ENCODE data around the gene PPP1R18. TPM values are rescaled to one million over a fixed set of nuclear protein-coding genes. Genes with fewer than 3 reads are reported as not detected.

The PPP1R18 gene
- total RNA-seq, 4 donors from 2014 or later = 11.5 to 46.0 (median 14.9) TPM

- in situ Hi-C loops (cut with MboI; ENCODE audit: low pct_ligation_motif_present in 1 of 4, low pct_unique_long_range_greater_than_20kb in 1 of 4, low sequenced_read_pairs in 3 of 4) (loop anchor here in 3 of 4 donors (10.0 to 25.0 kb wide), 2 partner anchors 94 to 156 kb away; partner anchors contain the start of gene DDR1 (in 2 of the 3)), intact Hi-C loops (cut with DNase I; ENCODE audit: low total_unique reads) (no loop called here)
- 35 to 52% methylated on average over 7 to 30 of the region's 30 CpGs for WGBS, 2 donors (ENCODE audit: low coverage in 1 of 2)
- DNase-seq = peak; percentile 92
- Histone ChIP-seq H3K36me3 (peaks cover 0 to 46% (median 22%) of the 10 kb centered on the region in 4 donors), H3K9me3 (no peaks in the 10 kb centered on the region), H3K4me1 (peaks cover 7 to 22% (median 9%) of the 10 kb centered on the region in 4 donors), H3K4me3 (peak overlapping the region in 1 of 4 donors; percentile 29), H3K27me3 (no peaks in the 10 kb centered on the region), H3K27ac (peak overlapping the region; percentile 52 to 73 (median 71))
- peak in 2 of 3 donors; percentile 32 to 33 for TF ChIP-seq POLR2AphosphoS5 (IDR thresholded peaks at IDR 0.05)
- TF ChIP-seq POLR2A (IDR thresholded peaks at IDR 0.05) = no peak
- TF ChIP-seq, protein P1, sequence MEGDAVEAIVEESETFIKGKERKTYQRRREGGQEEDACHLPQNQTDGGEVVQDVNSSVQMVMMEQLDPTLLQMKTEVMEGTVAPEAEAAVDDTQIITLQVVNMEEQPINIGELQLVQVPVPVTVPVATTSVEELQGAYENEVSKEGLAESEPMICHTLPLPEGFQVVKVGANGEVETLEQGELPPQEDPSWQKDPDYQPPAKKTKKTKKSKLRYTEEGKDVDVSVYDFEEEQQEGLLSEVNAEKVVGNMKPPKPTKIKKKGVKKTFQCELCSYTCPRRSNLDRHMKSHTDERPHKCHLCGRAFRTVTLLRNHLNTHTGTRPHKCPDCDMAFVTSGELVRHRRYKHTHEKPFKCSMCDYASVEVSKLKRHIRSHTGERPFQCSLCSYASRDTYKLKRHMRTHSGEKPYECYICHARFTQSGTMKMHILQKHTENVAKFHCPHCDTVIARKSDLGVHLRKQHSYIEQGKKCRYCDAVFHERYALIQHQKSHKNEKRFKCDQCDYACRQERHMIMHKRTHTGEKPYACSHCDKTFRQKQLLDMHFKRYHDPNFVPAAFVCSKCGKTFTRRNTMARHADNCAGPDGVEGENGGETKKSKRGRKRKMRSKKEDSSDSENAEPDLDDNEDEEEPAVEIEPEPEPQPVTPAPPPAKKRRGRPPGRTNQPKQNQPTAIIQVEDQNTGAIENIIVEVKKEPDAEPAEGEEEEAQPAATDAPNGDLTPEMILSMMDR (IDR thresholded peaks at IDR 0.05) = peak; percentile 60 to 86 (median 69)
Measured at GRCh38 chr6:30730601-30731435, 44.4 kb upstream of the PPP1R18 start.

DNA sequence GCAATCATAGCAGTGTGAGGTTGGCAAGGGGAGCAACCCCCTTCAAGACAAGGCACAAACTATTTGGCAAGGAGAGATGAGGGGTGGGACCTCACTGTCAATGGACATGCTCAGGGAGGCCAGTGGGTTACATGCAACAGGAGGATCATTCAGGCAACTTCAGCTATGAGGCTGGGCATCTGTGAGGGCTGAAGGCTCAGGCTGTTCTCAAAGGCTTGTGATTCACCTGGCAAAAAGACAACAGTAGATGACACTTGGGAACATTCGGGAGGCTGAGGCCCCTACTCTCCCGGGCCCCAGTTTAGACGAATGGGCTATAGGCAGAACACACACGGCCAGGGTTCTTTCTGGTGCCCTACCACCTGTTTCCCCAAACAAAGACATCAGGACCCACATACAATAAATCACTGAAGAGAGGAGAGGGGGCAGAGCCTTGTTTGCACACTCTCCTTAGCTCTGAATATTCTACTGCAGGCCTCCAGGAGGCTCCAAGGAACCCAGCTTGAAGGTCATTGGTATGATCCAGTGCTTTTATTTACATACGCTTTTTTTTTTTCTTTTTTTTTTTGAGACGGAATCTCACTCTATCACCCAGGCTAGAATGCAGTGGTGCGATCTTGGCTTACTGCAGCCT, 41.6 kb upstream of the PPP1R18 start:
- TF ChIP-seq POLR2A (IDR thresholded peaks at IDR 0.05) (no peak), EP300 (IDR thresholded peaks at IDR 0.05; ENCODE audit: low read depth) (no peak), POLR2AphosphoS5 (IDR thresholded peaks at IDR 0.05) (no peak)
- TF ChIP-seq, protein P1 (IDR thresholded peaks at IDR 0.05) = no peak
- in situ Hi-C loops (cut with MboI; ENCODE audit: low pct_ligation_motif_present in 1 of 4, low pct_unique_long_range_greater_than_20kb in 1 of 4, low sequenced_read_pairs in 3 of 4) = loop anchor here (5.0 to 25.0 kb wide), 3 partner anchors 51 to 159 kb away; partner anchors contain the start of gene DDR1 (in 2 of the 4)
- no peak for DNase-seq

GRCh38 chr6:30726506-30727413, 40.3 kb upstream of the PPP1R18 start:
- H3K27ac ChIP-seq = peak overlapping the region in 2 of 4 donors; percentile 20 to 43
- intact Hi-C loops (cut with DNase I; ENCODE audit: low total_unique reads) (no loop called here), in situ Hi-C loops (cut with MboI; ENCODE audit: low pct_ligation_motif_present in 1 of 4, low pct_unique_long_range_greater_than_20kb in 1 of 4, low sequenced_read_pairs in 3 of 4) (loop anchor here (5.0 to 25.0 kb wide), 3 partner anchors 49 to 161 kb away; partner anchors contain the start of gene DDR1 (in 2 of the 4))
- DNase-seq = no peak
- peaks cover 0 to 45% (median 17%) of the 10 kb centered on the region in 4 donors for H3K36me3 ChIP-seq
- H3K27me3 ChIP-seq = no peaks in the 10 kb centered on the region
- no peak overlapping the region for H3K4me3 ChIP-seq
- TF ChIP-seq, protein P1 (IDR thresholded peaks at IDR 0.05) = no peak
- TF ChIP-seq EP300 (IDR thresholded peaks at IDR 0.05; ENCODE audit: low read depth) (no peak), POLR2AphosphoS5 (IDR thresholded peaks at IDR 0.05) (no peak), POLR2A (IDR thresholded peaks at IDR 0.05) (no peak)
- H3K9me3 ChIP-seq = no peaks in the 10 kb centered on the region
- H3K4me1 ChIP-seq = peaks cover 7 to 48% (median 19%) of the 10 kb centered on the region in 4 donors
- 87% methylated on average over 11 of the region's 11 CpGs; no CpG with 5 or more reads in 1 of the 2 donors for WGBS, 2 donors (ENCODE audit: low coverage in 1 of 2)

More for the DNA sequence above, 41.6 kb upstream of the PPP1R18 start:
- Histone ChIP-seq H3K27me3 (no peaks in the 10 kb centered on the region), H3K36me3 (peaks cover 0 to 46% (median 20%) of the 10 kb centered on the region in 4 donors), H3K9me3 (no peaks in the 10 kb centered on the region), H3K4me1 (peaks cover 7 to 36% (median 9%) of the 10 kb centered on the region in 4 donors), H3K4me3 (no peak overlapping the region), H3K27ac (peak overlapping the region in 3 of 4 donors; percentile 7 to 43 (median 8))
- 48 to 78% methylated on average over 3 to 7 of the region's 7 CpGs for WGBS, 2 donors (ENCODE audit: low coverage in 1 of 2)
- intact Hi-C loops (cut with DNase I; ENCODE audit: low total_unique reads) = no loop called here
